Liver (tissue), 3 donors: ENCODE results near the gene PRKCH.

Experiments used
- ATF3 ChIP-seq: IDR thresholded peaks from 2 replicates; pipeline ENCODE4 v1.6.1; 2016; ENCODE audit warnings: antibody characterized with exemption
- CTCF ChIP-seq: fragments of 150-350 bp; IDR thresholded peaks from 2 replicates; pipeline ENCODE4 v1.5.1; 2017; ENCODE audit warnings: improper control_type of control experiment, low read depth, low read length; ENCODE audit not compliant: missing input control
- FOXA1 ChIP-seq: IDR thresholded peaks from 2 replicates; pipeline ENCODE4 v1.6.1; 2016; ENCODE audit warnings: antibody characterized with exemption
- JUND ChIP-seq, 2 donors: IDR thresholded peaks; 2 replicates each; pipeline ENCODE4 v1.6.1; 2016; ENCODE audit warnings: antibody characterized with exemption in 2 of 2
- MAX ChIP-seq: IDR thresholded peaks from 2 replicates; pipeline ENCODE4 v1.6.1; 2016; ENCODE audit warnings: antibody characterized with exemption
- NR2F2 ChIP-seq: IDR thresholded peaks from 2 replicates; pipeline ENCODE4 v1.6.1; 2016; ENCODE audit warnings: antibody characterized with exemption
- RAD21 ChIP-seq, 2 donors: IDR thresholded peaks; 2 replicates each; pipeline ENCODE4 v1.6.1; 2016; ENCODE audit warnings: antibody characterized with exemption in 2 of 2, mild to moderate bottlenecking in 2 of 2
- REST ChIP-seq: IDR thresholded peaks from 2 replicates; pipeline ENCODE4 v1.6.1; 2016; ENCODE audit warnings: antibody characterized with exemption, mild to moderate bottlenecking
- SP1 ChIP-seq: IDR thresholded peaks from 2 replicates; pipeline ENCODE4 v1.6.1; 2018; ENCODE audit warnings: antibody characterized with exemption, mild to moderate bottlenecking
- TAF1 ChIP-seq: conservative IDR thresholded peaks from 2 replicates; pipeline ENCODE4 v1.6.1; 2016; ENCODE audit warnings: antibody characterized with exemption, mild to moderate bottlenecking
- YY1 ChIP-seq: IDR thresholded peaks from 2 replicates; pipeline ENCODE4 v1.6.1; 2016; ENCODE audit warnings: antibody characterized with exemption, mild to moderate bottlenecking
- donor health status: healthy.
- donor health status: healthy.

GRCh38 chr14:61569308-61569707, 247.9 kb downstream of the PRKCH start:
- TF ChIP-seq CTCF (no peak), REST (no peak), JUND (IDR thresholded peaks at IDR 0.05) (no peak), YY1 (no peak), NR2F2 (no peak), ATF3 (no peak), TAF1 (no peak), MAX (no peak), SP1 (no peak), RAD21 (IDR thresholded peaks at IDR 0.05) (no peak), FOXA1 (no peak)
